Stimulated activated CD8-positive, alpha-beta memory T cell treated with anti-CD3 and anti-CD28 coated beads, Interleukin-12 subunit alpha, Interleukin-12 subunit beta, amount 100 ng/mL, for 4 hours (primary cell): ENCODE results near the gene TRIM66.
"Not testable (repeated sequence)": the region's sequence is repeated elsewhere in the genome, so short reads cannot be mapped to it uniquely, and the experiment has no call there.

Experiments used
- DNase-seq: peaks from one replicate; pipeline ENCODE4 v3.0.0-alpha.2; 2020; ENCODE audit warnings: low read depth

The TRIM66 gene

GRCh38 chr11:8690374-8691342 lies 8.2 kb upstream of the TRIM66 start:
- no peak for DNase-seq

GRCh38 chr11:8689726-8690255 lies 7.3 kb upstream of the TRIM66 start:
- no peak for DNase-seq

- peak; percentile 81 for DNase-seq
Measured at GRCh38 chr11:8688414-8689362, 6.2 kb upstream of the TRIM66 start.

GRCh38 chr11:8686325-8686724 lies 3.9 kb upstream of the TRIM66 start:
- DNase-seq, result no peak

- no peak for DNase-seq
Measured at GRCh38 chr11:8685820-8686219, 3.4 kb upstream of the TRIM66 start.

GRCh38 chr11:8685306-8685705 lies 2.8 kb upstream of the TRIM66 start:
- no peak for DNase-seq

- no peak for DNase-seq
Measured at GRCh38 chr11:8684600-8685290, 2.3 kb upstream of the TRIM66 start.

GRCh38 chr11:8683115-8683807 lies 796 bp upstream of the TRIM66 start:
- no peak for DNase-seq

GRCh38 chr11:8681837-8682302 lies 595 bp downstream of the TRIM66 start:
- DNase-seq, result no peak

GRCh38 chr11:8679006-8679405 lies 3.5 kb downstream of the TRIM66 start:
- no peak for DNase-seq

GRCh38 chr11:8676458-8676857 lies 6.0 kb downstream of the TRIM66 start:
- DNase-seq, result no peak

- DNase-seq, result no peak
Measured at GRCh38 chr11:8674859-8675258, 7.6 kb downstream of the TRIM66 start.

- DNase-seq, result no peak
Measured at GRCh38 chr11:8672346-8672745, 10.1 kb downstream of the TRIM66 start.

- DNase-seq, result no peak
Measured at GRCh38 chr11:8671651-8672062, 10.8 kb downstream of the TRIM66 start.

GRCh38 chr11:8671193-8671612 lies 11.3 kb downstream of the TRIM66 start:
- no peak for DNase-seq

GRCh38 chr11:8670081-8670480 lies 12.4 kb downstream of the TRIM66 start:
- not testable (repeated sequence) for DNase-seq

GRCh38 chr11:8665222-8665621 lies 17.2 kb downstream of the TRIM66 start:
- DNase-seq, result no peak

- DNase-seq, result no peak
Measured at GRCh38 chr11:8661001-8661795, 21.3 kb downstream of the TRIM66 start.

- DNase-seq, result no peak
Measured at GRCh38 chr11:8658321-8659057, 24.0 kb downstream of the TRIM66 start.
